Activated T-cell treated with anti-CD3 and anti-CD28 coated beads for 4 hours (primary cell): ENCODE measurements around the gene LAMA3.

Experiments used
- DNase-seq: peaks from one replicate; pipeline ENCODE4 v3.0.0-alpha.2; 2020

The LAMA3 gene

GRCh38 chr18:23943903-23944624 is 254.8 kb downstream of the LAMA3 start:
- no peak for DNase-seq

- no peak for DNase-seq
Measured at GRCh38 chr18:23945416-23946079, 256.3 kb downstream of the LAMA3 start.

GRCh38 chr18:23949863-23950262 is 260.6 kb downstream of the LAMA3 start:
- DNase-seq: no peak

GRCh38 chr18:23950644-23951043 is 261.4 kb downstream of the LAMA3 start:
- DNase-seq: no peak

GRCh38 chr18:23951206-23951605 is 262.0 kb downstream of the LAMA3 start:
- DNase-seq: no peak

GRCh38 chr18:23953984-23954383 is 264.7 kb downstream of the LAMA3 start:
- DNase-seq: no peak

- DNase-seq: no peak
Measured at GRCh38 chr18:23956483-23956882, 267.2 kb downstream of the LAMA3 start.

GRCh38 chr18:23958036-23958435 is 268.8 kb downstream of the LAMA3 start:
- no peak for DNase-seq

- no peak for DNase-seq
Measured at GRCh38 chr18:23963443-23964165, 274.4 kb downstream of the LAMA3 start.

GRCh38 chr18:23964282-23965238 is 275.3 kb downstream of the LAMA3 start:
- DNase-seq: peak; percentile 36

- no peak for DNase-seq
Measured at GRCh38 chr18:23966909-23967308, 277.7 kb downstream of the LAMA3 start.

GRCh38 chr18:23967321-23968089 is 278.3 kb downstream of the LAMA3 start:
- DNase-seq: no peak

- DNase-seq: no peak
Measured at GRCh38 chr18:23968638-23969604, 279.7 kb downstream of the LAMA3 start.

GRCh38 chr18:23969664-23970063 is 280.4 kb downstream of the LAMA3 start:
- no peak for DNase-seq

GRCh38 chr18:23970161-23971096 is 281.2 kb downstream of the LAMA3 start:
- DNase-seq: no peak

- no peak for DNase-seq
Measured at GRCh38 chr18:23971097-23971440, 281.8 kb downstream of the LAMA3 start.

- no peak for DNase-seq
Measured at GRCh38 chr18:23971666-23972230, 282.5 kb downstream of the LAMA3 start.

- DNase-seq: no peak
Measured at GRCh38 chr18:23972453-23972852, 283.2 kb downstream of the LAMA3 start.

GRCh38 chr18:23977103-23977502 is 287.9 kb downstream of the LAMA3 start:
- no peak for DNase-seq
